ENCODE results near the gene CALR.
"Not testable (repeated sequence)": the region's sequence is repeated elsewhere in the genome, so short reads cannot be mapped to it uniquely, and the experiment has no call there.

Gene CALR

GRCh38 chr19:12952488-12953137, 14.2 kb downstream of the CALR start:
- no peak for DNase-seq (ENCODE audit: low read depth in 2 of 2)

- no peak for DNase-seq (ENCODE audit: low read depth in 2 of 2)
These were observed 14.9 kb downstream of the CALR start for GRCh38 chr19:12953138-12953798.

- DNase-seq (ENCODE audit: low read depth in 2 of 2): no peak
These were observed 15.6 kb downstream of the CALR start for GRCh38 chr19:12953799-12954611.

- DNase-seq (ENCODE audit: low read depth in 2 of 2): no peak
These were observed 16.2 kb downstream of the CALR start for GRCh38 chr19:12954612-12954962.

GRCh38 chr19:12955575-12955974, 17.2 kb downstream of the CALR start:
- DNase-seq (ENCODE audit: low read depth in 2 of 2): not testable (repeated sequence)

- DNase-seq (ENCODE audit: low read depth in 2 of 2): no peak
These were observed 17.6 kb downstream of the CALR start for GRCh38 chr19:12955996-12956395.

GRCh38 chr19:12956446-12957388, 18.3 kb downstream of the CALR start, which contains the start of gene GADD45GIP1:
TSS of gene GADD45GIP1 (minus strand) at chr19:12957223. CDS start at chr19:12957212, 11 bp downstream.
- peak; percentile 80 to 81 for DNase-seq (ENCODE audit: low read depth in 2 of 2)

GRCh38 chr19:12957389-12957952, 19.1 kb downstream of the CALR start:
- not testable (repeated sequence) for DNase-seq (ENCODE audit: low read depth in 2 of 2)

GRCh38 chr19:12959481-12959880, 21.1 kb downstream of the CALR start:
- no peak for DNase-seq (ENCODE audit: low read depth in 2 of 2)

GRCh38 chr19:12965017-12965811, 26.8 kb downstream of the CALR start:
- DNase-seq (ENCODE audit: low read depth in 2 of 2): peak; percentile 75 to 80

GRCh38 chr19:12965812-12966135, 27.4 kb downstream of the CALR start:
- no peak for DNase-seq (ENCODE audit: low read depth in 2 of 2)

- no peak for DNase-seq (ENCODE audit: low read depth in 2 of 2)
These were observed 29.5 kb downstream of the CALR start for GRCh38 chr19:12967907-12968306.

GRCh38 chr19:12969292-12969988, 31.0 kb downstream of the CALR start, which contains the start of gene DAND5:
TSS of gene DAND5 (plus strand) at chr19:12969576. CDS start at chr19:12969661, 85 bp downstream.
- DNase-seq (ENCODE audit: low read depth in 2 of 2): no peak

- DNase-seq (ENCODE audit: low read depth in 2 of 2): no peak
These were observed 31.8 kb downstream of the CALR start for GRCh38 chr19:12970070-12970820.

GRCh38 chr19:12973236-12973635, 34.8 kb downstream of the CALR start:
- no peak for DNase-seq (ENCODE audit: low read depth in 2 of 2)

- DNase-seq (ENCODE audit: low read depth in 2 of 2): no peak
These were observed 36.2 kb downstream of the CALR start for GRCh38 chr19:12974301-12975220.

GRCh38 chr19:12975221-12975741, 36.9 kb downstream of the CALR start:
- DNase-seq (ENCODE audit: low read depth in 2 of 2): no peak

GRCh38 chr19:12976109-12976508, 37.7 kb downstream of the CALR start:
- not testable (repeated sequence) for DNase-seq (ENCODE audit: low read depth in 2 of 2)

All from stimulated activated CD8-positive, alpha-beta memory T cell treated with anti-CD3 and anti-CD28 coated beads, Interleukin-2, amount 100 ng/mL, for 48 hours (primary cell).